Measurements from ENCODE around the gene RNF44. TPM values are rescaled to one million over a fixed set of nuclear protein-coding genes. Genes with fewer than 3 reads are reported as not detected.

RNF44 gene
- total RNA-seq, 1 experiment from 2014 or later, result 58.4 TPM

GRCh38 chr5:176524138-176524537 is 13.1 kb downstream of the RNF44 start:
- no peak for ATAC-seq
- POLR2A ChIA-PET, result interaction anchor here (0.6 to 1.2 kb wide), 2 partner anchors 12 to 13 kb away, joined by 3 read pairs; partner anchors contain the start of gene RNF44
- H3K9ac ChIP-seq (ENCODE audit: low read length), result no peak overlapping the region
- no peak overlapping the region for H3K4me2 ChIP-seq (ENCODE audit: low read length)
- RAD21 ChIA-PET (ENCODE audit: low non-redundant PET in 1 of 2, low total read pairs in 2 of 2, uncharacterized antibody in 2 of 2, unreplicated experiment in 2 of 2), result no interaction called here
- TF ChIP-seq, protein P1, sequence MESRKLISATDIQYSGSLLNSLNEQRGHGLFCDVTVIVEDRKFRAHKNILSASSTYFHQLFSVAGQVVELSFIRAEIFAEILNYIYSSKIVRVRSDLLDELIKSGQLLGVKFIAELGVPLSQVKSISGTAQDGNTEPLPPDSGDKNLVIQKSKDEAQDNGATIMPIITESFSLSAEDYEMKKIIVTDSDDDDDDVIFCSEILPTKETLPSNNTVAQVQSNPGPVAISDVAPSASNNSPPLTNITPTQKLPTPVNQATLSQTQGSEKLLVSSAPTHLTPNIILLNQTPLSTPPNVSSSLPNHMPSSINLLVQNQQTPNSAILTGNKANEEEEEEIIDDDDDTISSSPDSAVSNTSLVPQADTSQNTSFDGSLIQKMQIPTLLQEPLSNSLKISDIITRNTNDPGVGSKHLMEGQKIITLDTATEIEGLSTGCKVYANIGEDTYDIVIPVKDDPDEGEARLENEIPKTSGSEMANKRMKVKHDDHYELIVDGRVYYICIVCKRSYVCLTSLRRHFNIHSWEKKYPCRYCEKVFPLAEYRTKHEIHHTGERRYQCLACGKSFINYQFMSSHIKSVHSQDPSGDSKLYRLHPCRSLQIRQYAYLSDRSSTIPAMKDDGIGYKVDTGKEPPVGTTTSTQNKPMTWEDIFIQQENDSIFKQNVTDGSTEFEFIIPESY (IDR thresholded peaks at IDR 0.05; ENCODE audit: extremely low read depth, insufficient replicate concordance, low read length), result no peak
- TF ChIP-seq POLR2AphosphoS5 (IDR thresholded peaks at IDR 0.05; ENCODE audit: low read depth, low read length) (no peak), ELF1 (IDR thresholded peaks at IDR 0.05; ENCODE audit: borderline replicate concordance, low read depth) (no peak), EZH2phosphoT487 (IDR thresholded peaks at IDR 0.05; ENCODE audit: borderline replicate concordance) (no peak), SRF (IDR thresholded peaks at IDR 0.05; ENCODE audit: low read depth) (no peak), REST (IDR thresholded peaks at IDR 0.05; ENCODE audit: low read depth) (no peak)
- TF ChIP-seq, protein P2, sequence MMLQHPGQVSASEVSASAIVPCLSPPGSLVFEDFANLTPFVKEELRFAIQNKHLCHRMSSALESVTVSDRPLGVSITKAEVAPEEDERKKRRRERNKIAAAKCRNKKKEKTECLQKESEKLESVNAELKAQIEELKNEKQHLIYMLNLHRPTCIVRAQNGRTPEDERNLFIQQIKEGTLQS (IDR thresholded peaks at IDR 0.05), result no peak
- TF ChIP-seq, protein P3, sequence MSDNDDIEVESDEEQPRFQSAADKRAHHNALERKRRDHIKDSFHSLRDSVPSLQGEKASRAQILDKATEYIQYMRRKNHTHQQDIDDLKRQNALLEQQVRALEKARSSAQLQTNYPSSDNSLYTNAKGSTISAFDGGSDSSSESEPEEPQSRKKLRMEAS (IDR thresholded peaks at IDR 0.05), result no peak
- BruUV-seq (replicated peaks), result no TSS peak
- H3K9me3 ChIP-seq (ENCODE audit: control insufficient read depth in 1 of 2, insufficient read depth in 1 of 2, low read depth in 1 of 2, low read length in 2 of 2), result no peaks in the 10 kb centered on the region
- no peaks in the 10 kb centered on the region for H3K9me2 ChIP-seq (ENCODE audit: insufficient read depth)
- DNase-seq (ENCODE audit: low read depth, low spot score), result no peak
- H4K20me1 ChIP-seq (ENCODE audit: insufficient read depth), result no peaks in the 10 kb centered on the region
- no peaks in the 10 kb centered on the region for H3K27me3 ChIP-seq (ENCODE audit: insufficient read depth, low read length)
- H3K4me3 ChIP-seq (replicated peaks in 1 of 2; ENCODE audit: low read depth in 1 of 2, low read length in 2 of 2), result no peak overlapping the region
- CTCF ChIA-PET, result no interaction called here
- no peak overlapping the region for H3K27ac ChIP-seq (ENCODE audit: low read depth, low read length)
- no peaks in the 10 kb centered on the region for H3K79me2 ChIP-seq (ENCODE audit: insufficient read depth, low read length)
- intact Hi-C loops (cut with micrococcal nuclease), result no loop called here
- H3K36me3 ChIP-seq (ENCODE audit: control insufficient read depth in 1 of 2, insufficient read depth in 2 of 2, low read length in 2 of 2), result peaks cover 3 to 12% of the 10 kb centered on the region in 2 experiments; a peak in 2 of 4 replicates
- H2AFZ ChIP-seq (ENCODE audit: low read depth, low read length, poor library complexity, severe bottlenecking), result no peak overlapping the region
- H3K4me1 ChIP-seq (ENCODE audit: control insufficient read depth in 1 of 2, insufficient read depth in 2 of 2, low read length in 2 of 2), result no peaks in the 10 kb centered on the region
